Activated B cell treated with CpG ODN at 0.5 μM for 24 hours (primary cell): Measurements from ENCODE around the gene GNPTAB. TPM values are rescaled to one million over a fixed set of nuclear protein-coding genes. Genes with fewer than 3 reads are reported as not detected.
A peak's percentile ranks its signal among the peaks of the same experiment; 100 is the strongest.

Experiments
- ATAC-seq: fragments of 200-7000 bp; cut with Tn5 transposase; one replicate; pipeline ENCODE4 v1.10.0; 2021; ENCODE audit warnings: low read depth, mild to moderate bottlenecking, moderate library complexity
- CTCF ChIA-PET: fragments of 350-600 bp; sonication (Branson Sonifier 250); formaldehyde crosslinking; loops from one replicate; lab custom pipeline; 2021; ENCODE audit warnings: antibody characterized with exemption; lab: Charles Lee
- POLR2A ChIA-PET: fragments of 350-600 bp; sonication (Branson Sonifier 250); formaldehyde crosslinking; loops from one replicate; lab custom pipeline; 2021; ENCODE audit warnings: antibody characterized with exemption; lab: Charles Lee
- DNase-seq: peaks from one replicate; pipeline ENCODE4 v3.0.0; 2022
- H3K27ac Mint-ChIP-seq: one replicate; pipeline ENCODE4 v1.8.0; 2020; ENCODE audit warnings: mixed read lengths
- H3K27me3 Mint-ChIP-seq: one replicate; pipeline ENCODE4 v1.8.0; 2021; ENCODE audit warnings: mixed read lengths
- H3K36me3 Mint-ChIP-seq: one replicate; pipeline ENCODE4 v1.8.0; 2021; ENCODE audit warnings: low read depth, mixed read lengths
- H3K4me1 Mint-ChIP-seq: one replicate; pipeline ENCODE4 v1.8.0; 2021; ENCODE audit warnings: mixed read lengths
- H3K4me3 Mint-ChIP-seq: one replicate; pipeline ENCODE4 v1.8.0; 2020; ENCODE audit warnings: mild to moderate bottlenecking, mixed read lengths
- H3K9me3 Mint-ChIP-seq: one replicate; pipeline ENCODE4 v1.8.0; 2020; ENCODE audit warnings: mixed read lengths
- CTCF ChIP-seq: fragments of 200-600 bp; IDR thresholded peaks from one replicate; pipeline ENCODE4 v1.8.0; 2022; ENCODE audit warnings: antibody characterized with exemption, mild to moderate bottlenecking
- intact Hi-C: fragments of 100-400 bp; cut with micrococcal nuclease; formaldehyde crosslinking; loops from one replicate; pipeline ENCODE4 v1.15.1; 2024
- total RNA-seq: library from RNA; stranded (reverse); gene quantifications from 2 replicates; pipeline ENCODE4 v1.2.3, GENCODE V29; 2022

GNPTAB gene
- total RNA-seq, 1 donor from 2014 or later: 41.8 TPM

- POLR2A ChIA-PET: interaction anchor here (0.5 to 2.2 kb wide), 17 partner anchors 9 to 306 kb away, joined by 3 to 31 read pairs (median 4); partner anchors contain the start of genes ARL1, DRAM1 and GNPTAB
- CTCF ChIA-PET: interaction anchor here (0.9 to 1.4 kb wide), 4 partner anchors 27 to 63 kb away, joined by 3 to 6 read pairs (median 5); no protein-coding TSS in a partner anchor
- Mint-ChIP-seq H3K4me3 (peak overlapping the region; percentile 94), H3K27ac (peak overlapping the region; percentile 86), H3K36me3 (peaks cover 10% of the 10 kb centered on the region), H3K4me1 (peaks cover 68% of the 10 kb centered on the region), H3K9me3 (no peaks in the 10 kb centered on the region), H3K27me3 (no peaks in the 10 kb centered on the region)
- peak; percentile 11 for ATAC-seq
- intact Hi-C loops: loop anchor here (1.0 to 5.0 kb wide), 12 partner anchors 9 to 365 kb away; partner anchors contain the start of gene GNPTAB
- no peak for DNase-seq
- TF ChIP-seq CTCF: no peak
These were observed 132.6 kb downstream of the GNPTAB start for GRCh38 chr12:101697930-101698799.

GRCh38 chr12:101697197-101697929, 133.4 kb downstream of the GNPTAB start, which contains the start of gene CHPT1:
Gene CHPT1, plus strand, starts transcription at chr12:101697640. Its CDS starts 222 bp downstream, at chr12:101697862.
- POLR2A ChIA-PET: interaction anchor here (0.7 to 2.2 kb wide), 10 partner anchors 9 to 289 kb away, joined by 3 to 31 read pairs (median 4); partner anchors contain the start of genes ARL1 and DRAM1
- H3K27ac Mint-ChIP-seq: peak within 1 kb of the TSS; percentile 93
- DNase-seq (peak; percentile 78), ATAC-seq (peak; percentile 78)
- CTCF ChIA-PET: interaction anchor here (1.4 kb wide), 1 partner anchor 62 kb away, joined by 6 read pairs; no protein-coding TSS in a partner anchor
- H3K27me3 Mint-ChIP-seq: no peaks in the 10 kb centered on the region
- H3K4me1 Mint-ChIP-seq: peaks cover 60% of the 10 kb centered on the region
- no peak for TF ChIP-seq CTCF
- intact Hi-C loops: loop anchor here (1.0 to 5.0 kb wide), 10 partner anchors 26 to 365 kb away; partner anchors contain the start of gene GNPTAB
- peak within 1 kb of the TSS; percentile 94 for H3K4me3 Mint-ChIP-seq
- H3K36me3 Mint-ChIP-seq: peaks cover 10% of the 10 kb centered on the region
- H3K9me3 Mint-ChIP-seq: no peaks in the 10 kb centered on the region

- Mint-ChIP-seq H3K9me3 (no peaks in the 10 kb centered on the region), H3K4me3 (peak overlapping the region; percentile 93), H3K27ac (peak overlapping the region; percentile 93), H3K4me1 (peaks cover 53% of the 10 kb centered on the region), H3K36me3 (peaks cover 10% of the 10 kb centered on the region), H3K27me3 (no peaks in the 10 kb centered on the region)
- no peak for TF ChIP-seq CTCF
- peak; percentile 17 for DNase-seq
- intact Hi-C loops: loop anchor here (1.0 to 5.0 kb wide), 10 partner anchors 25 to 366 kb away; partner anchors contain the start of gene GNPTAB
- ChIA-PET POLR2A (interaction anchor here (0.7 to 2.2 kb wide), 8 partner anchors 15 to 289 kb away, joined by 3 to 31 read pairs (median 4); partner anchors contain the start of genes ARL1 and DRAM1), CTCF (no interaction called here)
- no peak for ATAC-seq
These were observed 134.2 kb downstream of the GNPTAB start for GRCh38 chr12:101696251-101697196.

GRCh38 chr12:101695706-101696105, 135.1 kb downstream of the GNPTAB start:
- Mint-ChIP-seq H3K36me3 (peaks cover 10% of the 10 kb centered on the region), H3K4me3 (peak overlapping the region; percentile 19), H3K4me1 (peaks cover 44% of the 10 kb centered on the region), H3K9me3 (no peaks in the 10 kb centered on the region), H3K27ac (peak overlapping the region; percentile 93), H3K27me3 (no peaks in the 10 kb centered on the region)
- DNase-seq (no peak), ATAC-seq (no peak)
- intact Hi-C loops: loop anchor here (2.0 to 5.0 kb wide), 5 partner anchors 63 to 367 kb away; partner anchors contain the start of gene GNPTAB
- TF ChIP-seq CTCF: no peak
- CTCF ChIA-PET: no interaction called here
- POLR2A ChIA-PET: no interaction called here

Other genes starting within 250 kb of the GNPTAB start
- not detected in 2 replicates for gene MYBPC1, start 236.0 kb downstream of the GNPTAB start, total RNA-seq
- 36.8 and 42.7 TPM in 2 replicates for gene CHPT1, start 133.3 kb downstream of the GNPTAB start, total RNA-seq
- gene SYCP3, start 91.5 kb downstream of the GNPTAB start, total RNA-seq: 0.17 and 0.49 TPM in 2 replicates
- 9.6 and 11.5 TPM in 2 replicates for gene DRAM1, start 46.6 kb upstream of the GNPTAB start, total RNA-seq
- 47.3 and 50.6 TPM in 2 replicates for gene WASHC3, start 231.0 kb upstream of the GNPTAB start, total RNA-seq